Panc1 (cell line): ENCODE results near the gene AACS. TPM values are rescaled to one million over a fixed set of nuclear protein-coding genes. Genes with fewer than 3 reads are reported as not detected.

Experiments
- ATAC-seq: fragments of 200-7000 bp; cut with Tn5 transposase; 2 replicates; pipeline ENCODE4 v1.9.1; 2020; ENCODE audit warnings: mild to moderate bottlenecking, moderate library complexity
- BruUV-seq: library from RNA; stranded (reverse); fragments of 400-500 nt; replicated peaks from 2 replicates; lab custom pipeline; 2021; lab: Mats Ljungman, UMichigan
- CTCF ChIA-PET: fragments of 300-600 bp; sonication (Branson Sonifier 250); formaldehyde crosslinking; loops from one replicate; lab custom pipeline; 2022; ENCODE audit warnings: antibody characterized with exemption; lab: Charles Lee
- POLR2A ChIA-PET: fragments of 300-600 bp; sonication (Branson Sonifier 250); formaldehyde crosslinking; loops from one replicate; lab custom pipeline; 2022; ENCODE audit warnings: antibody characterized with exemption; lab: Charles Lee
- DNase-seq: peaks from one replicate; pipeline ENCODE4 v3.0.0-alpha.2; 2010; ENCODE audit warnings: low read depth, low spot score
- H3K27ac ChIP-seq: 2 replicates; pipeline ENCODE4 v1.5.1; 2011; ENCODE audit warnings: mild to moderate bottlenecking, low read length, inconsistent platforms
- H3K27me3 ChIP-seq: fragments of 200-500 bp; sonication (Bioruptor generic); 2 replicates; pipeline ENCODE4 v1.6.0; 2014; ENCODE audit warnings: low read length, inconsistent platforms; ENCODE audit not compliant: control insufficient read depth, insufficient read depth
- H3K36me3 ChIP-seq: fragments of 200-500 bp; sonication (Bioruptor generic); 2 replicates; pipeline ENCODE4 v1.5.1; 2014; ENCODE audit warnings: inconsistent platforms, mild to moderate bottlenecking, low read length, moderate library complexity; ENCODE audit not compliant: control insufficient read depth, insufficient read depth
- H3K4me1 ChIP-seq: 2 replicates; pipeline ENCODE4 v1.5.1; 2011; ENCODE audit warnings: inconsistent platforms, mild to moderate bottlenecking, low read length, moderate library complexity; ENCODE audit not compliant: control insufficient read depth, insufficient read depth
- H3K4me3 ChIP-seq, 2 experiments: 2 replicates each; pipeline ENCODE4 v1.5.1; 2011 to 2012; ENCODE audit warnings: low read depth in 2 of 2, low read length in 2 of 2, mild to moderate bottlenecking in 2 of 2, inconsistent platforms in 1 of 2, moderate library complexity in 1 of 2
- H3K9me3 ChIP-seq: fragments of 200-500 bp; sonication (Bioruptor generic); 2 replicates; pipeline ENCODE4 v1.5.1; 2014; ENCODE audit warnings: low read depth, mild to moderate bottlenecking, inconsistent platforms, low read length, moderate library complexity; ENCODE audit not compliant: control insufficient read depth, insufficient read depth
- CTCF ChIP-seq: fragments of 450-650 bp; IDR thresholded peaks from 2 replicates; pipeline ENCODE4 v1.5.1; 2017; ENCODE audit warnings: mild to moderate bottlenecking
- POLR2AphosphoS5 ChIP-seq: IDR thresholded peaks from 2 replicates; pipeline ENCODE4 v1.6.1; 2012; ENCODE audit warnings: mild to moderate bottlenecking, low read depth, low read length, moderate library complexity
- REST ChIP-seq, 2 experiments: IDR thresholded peaks; 2 replicates each; pipeline ENCODE4 v1.6.1; 2011 to 2012; ENCODE audit warnings: low read depth in 2 of 2, control low read depth in 1 of 2, low read length in 1 of 2, mild to moderate bottlenecking in 1 of 2, moderate library complexity in 1 of 2; ENCODE audit not compliant: insufficient read depth in 1 of 2
- SIN3A ChIP-seq: IDR thresholded peaks from 2 replicates; pipeline ENCODE4 v1.6.1; 2012; ENCODE audit warnings: low read depth, mild to moderate bottlenecking, low read length, moderate library complexity, borderline replicate concordance; ENCODE audit not compliant: insufficient read depth
- TCF7L2 ChIP-seq: IDR thresholded peaks from 2 replicates; pipeline ENCODE4 v1.6.1; 2011; ENCODE audit warnings: mild to moderate bottlenecking, low read depth, low read length, inconsistent platforms
- in situ Hi-C: cut with HindIII; loops from 2 replicates; pipeline ENCODE4 v1.10.0; 2016; ENCODE audit warnings: low sequenced_read_pairs, low pct_unique_long_range_greater_than_20kb
- intact Hi-C: fragments of 100-400 bp; cut with micrococcal nuclease; formaldehyde crosslinking; loops from one replicate; pipeline ENCODE4 v1.10.0; 2022; ENCODE audit not compliant: unreplicated experiment
- total RNA-seq: library from RNA; stranded (reverse); gene quantifications from one replicate; pipeline ENCODE4 v1.2.1, GENCODE V29; 2021; ENCODE audit not compliant: unreplicated experiment

AACS gene
- total RNA-seq, 1 experiment from 2014 or later, result 34.7 TPM

GRCh38 chr12:125143491-125143890 is 78.3 kb downstream of the AACS start:
- no peak overlapping the region for H3K27ac ChIP-seq
- TF ChIP-seq TCF7L2, result no peak
- TF ChIP-seq REST (IDR thresholded peaks at IDR 0.05; ENCODE audit: insufficient read depth in 1 of 2, low read depth in 2 of 2, low read length in 1 of 2), result no peak
- TF ChIP-seq SIN3A, result no peak
- no peak; the same call in 1 of the 2 replicates for TF ChIP-seq POLR2AphosphoS5
- no peak for TF ChIP-seq CTCF
- H3K36me3 ChIP-seq, result no peaks in the 10 kb centered on the region
- no peaks in the 10 kb centered on the region for H3K27me3 ChIP-seq
- H3K4me1 ChIP-seq, result peaks cover 5% of the 10 kb centered on the region; the same call in 1 of the 2 replicates
- in situ Hi-C loops (no loop called here), intact Hi-C loops (no loop called here)
- no TSS peak for BruUV-seq
- ChIA-PET CTCF (no interaction called here), POLR2A (no interaction called here)
- DNase-seq (no peak), ATAC-seq (peak; percentile 36; the same call in 1 of the 2 replicates)
- H3K9me3 ChIP-seq, result no peaks in the 10 kb centered on the region
- no peak overlapping the region for H3K4me3 ChIP-seq

GRCh38 chr12:125145196-125145595 is 80.0 kb downstream of the AACS start:
- no peaks in the 10 kb centered on the region for H3K27me3 ChIP-seq
- no peaks in the 10 kb centered on the region for H3K36me3 ChIP-seq
- peaks cover 5% of the 10 kb centered on the region; the same call in 1 of the 2 replicates for H3K4me1 ChIP-seq
- intact Hi-C loops, result no loop called here
- H3K9me3 ChIP-seq, result no peaks in the 10 kb centered on the region
- in situ Hi-C loops, result no loop called here
- no peak overlapping the region for H3K27ac ChIP-seq
- CTCF ChIA-PET, result no interaction called here
- TF ChIP-seq CTCF (no peak), REST (IDR thresholded peaks at IDR 0.05; ENCODE audit: insufficient read depth in 1 of 2, low read depth in 2 of 2, low read length in 1 of 2) (no peak), TCF7L2 (no peak), POLR2AphosphoS5 (no peak), SIN3A (no peak)
- H3K4me3 ChIP-seq, result no peak overlapping the region
- no TSS peak for BruUV-seq
- ATAC-seq (no peak), DNase-seq (no peak)
- POLR2A ChIA-PET, result no interaction called here
